ENCODE results near the gene CD22. TPM values are rescaled to one million over a fixed set of nuclear protein-coding genes. Genes with fewer than 3 reads are reported as not detected.

CD22 gene
- total and polyA plus RNA-seq, 2 of the 8 experiments (the other 6 are each of a cell fraction or from before 2014, with no cell fraction given), result 0.06 to 0.60 TPM

- Histone ChIP-seq H2BK15ac (ENCODE audit: low read length) (no peak overlapping the region), H3K9ac (replicated peaks in 1 of 4; ENCODE audit: extremely low read depth in 1 of 4, low read depth in 3 of 4, low read length in 3 of 4) (no peak overlapping the region), H4K20me1 (replicated peaks in 1 of 2; ENCODE audit: control insufficient read depth in 1 of 2, insufficient read depth in 2 of 2, low read length in 2 of 2) (no peaks in the 10 kb centered on the region), H3K4ac (replicated peaks; ENCODE audit: insufficient read length, low read depth, low read length) (no peak overlapping the region), H3K23me2 (ENCODE audit: low read depth, low read length) (no peaks in the 10 kb centered on the region), H2BK120ac (replicated peaks; ENCODE audit: low read depth, low read length) (no peak overlapping the region), H2AK5ac (ENCODE audit: low read depth, low read length) (no peak overlapping the region), H3K4me2 (ENCODE audit: insufficient read depth in 1 of 2, low read depth in 2 of 2, low read length in 2 of 2) (no peak overlapping the region), H3K36me3 (ENCODE audit: control insufficient read depth in 2 of 4, insufficient read depth in 4 of 4, low read length in 3 of 4) (no peaks in the 10 kb centered on the region), H3K27me3 (replicated peaks in 1 of 4; ENCODE audit: control insufficient read depth in 3 of 4, extremely low read depth in 1 of 4, insufficient read depth in 3 of 4, low read length in 3 of 4) (no peaks in the 10 kb centered on the region), H4K5ac (ENCODE audit: insufficient read length, low read depth, low read length) (no peak overlapping the region), H3K4me3 (ENCODE audit: extremely low read depth in 1 of 4, insufficient read depth in 2 of 4, low read depth in 3 of 4, low read length in 4 of 4) (no peak overlapping the region), H3K79me1 (ENCODE audit: low read depth, low read length) (no peaks in the 10 kb centered on the region), H3K23ac (ENCODE audit: insufficient read length) (no peak overlapping the region), H3K18ac (ENCODE audit: extremely low read depth, low read length) (no peak overlapping the region), H2BK5ac (ENCODE audit: low read depth, low read length) (no peak overlapping the region), H3K9me3 (ENCODE audit: insufficient read depth in 2 of 2, low read depth in 1 of 2, low read length in 1 of 2) (no peaks in the 10 kb centered on the region), H4K91ac (replicated peaks; ENCODE audit: insufficient read length, low read length) (no peak overlapping the region), H3K27ac (ENCODE audit: low read depth, low read length) (no peak overlapping the region), H4K8ac (ENCODE audit: extremely low read depth, insufficient read depth, low read length) (no peak overlapping the region), H2BK12ac (ENCODE audit: low read depth, low read length) (no peak overlapping the region), H2AFZ (ENCODE audit: low read length) (no peak overlapping the region), H2BK20ac (ENCODE audit: low read length) (no peak overlapping the region), H3K4me1 (replicated peaks in 1 of 4; ENCODE audit: control insufficient read depth in 3 of 4, insufficient read depth in 4 of 4, low read length in 3 of 4) (no peaks in the 10 kb centered on the region), H3K14ac (ENCODE audit: insufficient read length) (no peak overlapping the region), H3K56ac (replicated peaks; ENCODE audit: insufficient read length, low read depth, low read length) (no peak overlapping the region), H3K79me2 (ENCODE audit: control insufficient read depth in 1 of 2, insufficient read depth in 2 of 2, low read length in 2 of 2) (no peaks in the 10 kb centered on the region)
- ChIA-PET CTCF (ENCODE audit: partially characterized antibody) (interaction anchor here (1.6 to 4.1 kb wide), 2 partner anchors 14 to 20 kb away, joined by 4 to 20 read pairs; partner anchors contain the start of gene CD22), POLR2A (ENCODE audit: partially characterized antibody) (no interaction called here)
- FAIRE-seq, result no peak
- 86% methylated on average over 8 of the region's 8 CpGs; no CpG with 5 or more reads in 1 of the 2 experiments for WGBS, 2 experiments (ENCODE audit: extremely low coverage in 1 of 2, insufficient coverage in 1 of 2, insufficient read length in 1 of 2, insufficient replicate concordance in 2 of 2, low coverage in 1 of 2, low lambda C conversion rate in 2 of 2, missing lambda C conversion rate in 1 of 2)
- DNase-seq (ENCODE audit: low read depth in 1 of 2, low spot score in 2 of 2), result no peak
- TF ChIP-seq RBBP5 (IDR thresholded peaks at IDR 0.05; ENCODE audit: borderline replicate concordance, low read depth, low read length) (no peak), TEAD4 (IDR thresholded peaks at IDR 0.05; ENCODE audit: low read depth, low read length) (no peak), E2F6 (IDR thresholded peaks at IDR 0.05) (no peak), RFX5 (IDR thresholded peaks at IDR 0.05; ENCODE audit: borderline replicate concordance, low read depth, low read length) (no peak), KDM5A (IDR thresholded peaks at IDR 0.05; ENCODE audit: low read length) (no peak), CTBP2 (IDR thresholded peaks at IDR 0.05; ENCODE audit: borderline replicate concordance, insufficient read depth, insufficient read length, low read length) (no peak), CHD1 (IDR thresholded peaks at IDR 0.05; ENCODE audit: low read depth, low read length) (no peak), TBP (IDR thresholded peaks at IDR 0.05; ENCODE audit: low read depth, low read length) (no peak), SRF (IDR thresholded peaks at IDR 0.05; ENCODE audit: low read depth, low read length) (no peak), SIX5 (IDR thresholded peaks at IDR 0.05; ENCODE audit: low read depth, low read length) (no peak), POLR2A (IDR thresholded peaks at IDR 0.05; ENCODE audit: control extremely low read depth in 1 of 2, low read depth in 2 of 2, low read length in 2 of 2) (no peak), KDM1A (IDR thresholded peaks at IDR 0.05; ENCODE audit: borderline replicate concordance, low read length) (no peak), SUZ12 (IDR thresholded peaks at IDR 0.05; ENCODE audit: low read length) (no peak)
Observed at GRCh38 chr19:35314031-35314430, 15.0 kb upstream of the CD22 start.

All from H1 (cell line).